GM12801 (cell line): ENCODE results near the gene LRIG3.

Experiments used
- CTCF ChIP-seq: IDR thresholded peaks from one replicate; pipeline ENCODE4 v1.5.1; 2011; ENCODE audit warnings: control low read depth; ENCODE audit not compliant: insufficient read length; ENCODE audit errors: extremely low read depth

Gene LRIG3

GRCh38 chr12:58961906-58962305 is 41.6 kb upstream of the LRIG3 start:
- no peak for TF ChIP-seq CTCF

GRCh38 chr12:58961166-58961565 is 40.9 kb upstream of the LRIG3 start:
- TF ChIP-seq CTCF: no peak

- TF ChIP-seq CTCF: no peak
These were observed 39.5 kb upstream of the LRIG3 start for GRCh38 chr12:58959639-58960300.

- TF ChIP-seq CTCF: no peak
These were observed 37.0 kb upstream of the LRIG3 start for GRCh38 chr12:58957298-58957697.

- TF ChIP-seq CTCF: no peak
These were observed 35.5 kb upstream of the LRIG3 start for GRCh38 chr12:58955849-58956248.

DNA sequence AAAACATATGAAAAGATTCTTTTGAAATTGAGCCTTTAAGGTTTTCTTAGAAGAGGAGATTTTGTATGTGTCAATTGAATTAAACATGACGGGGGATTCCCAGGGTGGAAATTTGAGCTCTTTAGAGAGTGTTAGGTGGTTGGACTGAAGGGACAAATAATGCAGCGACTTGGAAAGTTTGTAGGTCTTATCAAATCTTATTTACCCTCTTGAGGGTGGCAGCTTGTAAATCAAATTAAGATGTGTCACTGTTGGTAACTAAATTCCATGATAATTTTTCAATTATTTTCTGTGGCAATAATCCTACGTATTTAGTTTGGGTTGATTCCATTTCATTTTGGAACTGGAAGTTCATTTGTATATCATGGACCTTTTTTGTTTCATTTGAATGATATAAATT is 33.7 kb upstream of the LRIG3 start:
- no peak for TF ChIP-seq CTCF

GRCh38 chr12:58950739-58951100 is 30.4 kb upstream of the LRIG3 start:
- TF ChIP-seq CTCF: no peak
